Smooth muscle cell (in vitro differentiated cells): ENCODE data around the gene GRIN2D. TPM values are rescaled to one million over a fixed set of nuclear protein-coding genes. Genes with fewer than 3 reads are reported as not detected.
A peak's percentile ranks its signal among the peaks of the same experiment; 100 is the strongest.

Source experiments
- DNase-seq: peaks from one replicate; lab custom pipeline; 2025; ENCODE audit not compliant: unreplicated experiment; lab: John Stamatoyannopoulos, UW
- H2AFZ ChIP-seq: fragments of 200-600 bp; sonication (generic); 2 replicates; pipeline ENCODE4 v1.6.0; 2016; ENCODE audit warnings: antibody characterized with exemption, low read depth, mild to moderate bottlenecking
- H3F3A ChIP-seq: fragments of 200-600 bp; sonication (generic); 2 replicates; pipeline ENCODE4 v1.6.0; 2017; ENCODE audit warnings: antibody characterized with exemption, low read depth
- H3K27ac ChIP-seq: fragments of 200-600 bp; sonication (generic); 2 replicates; pipeline ENCODE4 v1.5.1; 2016; ENCODE audit warnings: low read depth, mild to moderate bottlenecking
- H3K27me3 ChIP-seq: fragments of 200-600 bp; sonication (generic); 2 replicates; pipeline ENCODE4 v1.6.1; 2016; ENCODE audit warnings: low read depth, mild to moderate bottlenecking
- H3K36me3 ChIP-seq: fragments of 200-600 bp; sonication (generic); 2 replicates; pipeline ENCODE4 v1.5.1; 2016; ENCODE audit warnings: low read depth
- H3K4me1 ChIP-seq: fragments of 200-600 bp; sonication (generic); 2 replicates; pipeline ENCODE4 v1.5.1; 2016; ENCODE audit warnings: low read depth
- H3K4me2 ChIP-seq: fragments of 200-600 bp; sonication (generic); 2 replicates; pipeline ENCODE4 v1.6.0; 2016; ENCODE audit warnings: mild to moderate bottlenecking
- H3K4me3 ChIP-seq: fragments of 200-600 bp; sonication (generic); 2 replicates; pipeline ENCODE4 v1.5.1; 2016; ENCODE audit warnings: mild to moderate bottlenecking
- H3K79me2 ChIP-seq: fragments of 200-600 bp; sonication (generic); 2 replicates; pipeline ENCODE4 v1.6.0; 2016; ENCODE audit warnings: low read depth, mild to moderate bottlenecking
- H3K9ac ChIP-seq: fragments of 200-600 bp; sonication (generic); 2 replicates; pipeline ENCODE4 v1.6.0; 2016; ENCODE audit warnings: low read depth
- H3K9me3 ChIP-seq: fragments of 200-600 bp; sonication (generic); replicated peaks from 2 replicates; pipeline ENCODE4 v1.5.1; 2016; ENCODE audit warnings: low read depth
- H4K20me1 ChIP-seq: fragments of 200-600 bp; sonication (generic); 2 replicates; pipeline ENCODE4 v1.6.0; 2016; ENCODE audit warnings: low read depth
- WGBS: methylation state at CpG from one replicate; pipeline ENCODE4 v1.1.7; 2016; ENCODE audit warnings: low lambda C conversion rate; 5-methylcytosine and 5-hydroxymethylcytosine counted together
- polyA plus RNA-seq: library from polyadenylated mRNA; unstranded; fragments of >200 nt; fragmentation: Nextera tagmentation; extraction: Ambion mirVana; gene quantifications from 2 replicates; pipeline ENCODE4 v1.2.1, GENCODE V29; 2016
- total RNA-seq: library from RNA; depleted of rRNA; stranded (reverse); fragments of >200 nt; gene quantifications from 2 replicates; pipeline ENCODE4 v1.2.3, GENCODE V29; 2014
- TF ChIP-seq, protein P1 (sequence below): fragments of 200-600 bp; sonication (generic); IDR thresholded peaks from 2 replicates; pipeline ENCODE4 v1.5.1; 2017; ENCODE audit warnings: borderline replicate concordance, mild to moderate bottlenecking, antibody characterized with exemption; ENCODE audit not compliant: insufficient read depth, poor library complexity, severe bottlenecking

Gene GRIN2D
- total and polyA plus RNA-seq, 2 experiments from 2014 or later = 4.0 to 10.7 TPM

- Histone ChIP-seq H3K27ac (peak overlapping the region; percentile 12), H3K27me3 (no peaks in the 10 kb centered on the region), H3K4me3 (peak overlapping the region; percentile 54), H3K9ac (peak overlapping the region; percentile 39), H3K4me1 (peaks cover 30% of the 10 kb centered on the region), H2AFZ (peak overlapping the region; percentile 69), H3K4me2 (peak overlapping the region; percentile 100), H3K36me3 (no peaks in the 10 kb centered on the region), H3K79me2 (no peaks in the 10 kb centered on the region), H3K9me3 (no peaks in the 10 kb centered on the region), H3F3A (peaks cover 14% of the 10 kb centered on the region), H4K20me1 (peaks cover 7% of the 10 kb centered on the region)
- 51% methylated on average over 17 of the region's 22 CpGs for WGBS
- TF ChIP-seq, protein P1, sequence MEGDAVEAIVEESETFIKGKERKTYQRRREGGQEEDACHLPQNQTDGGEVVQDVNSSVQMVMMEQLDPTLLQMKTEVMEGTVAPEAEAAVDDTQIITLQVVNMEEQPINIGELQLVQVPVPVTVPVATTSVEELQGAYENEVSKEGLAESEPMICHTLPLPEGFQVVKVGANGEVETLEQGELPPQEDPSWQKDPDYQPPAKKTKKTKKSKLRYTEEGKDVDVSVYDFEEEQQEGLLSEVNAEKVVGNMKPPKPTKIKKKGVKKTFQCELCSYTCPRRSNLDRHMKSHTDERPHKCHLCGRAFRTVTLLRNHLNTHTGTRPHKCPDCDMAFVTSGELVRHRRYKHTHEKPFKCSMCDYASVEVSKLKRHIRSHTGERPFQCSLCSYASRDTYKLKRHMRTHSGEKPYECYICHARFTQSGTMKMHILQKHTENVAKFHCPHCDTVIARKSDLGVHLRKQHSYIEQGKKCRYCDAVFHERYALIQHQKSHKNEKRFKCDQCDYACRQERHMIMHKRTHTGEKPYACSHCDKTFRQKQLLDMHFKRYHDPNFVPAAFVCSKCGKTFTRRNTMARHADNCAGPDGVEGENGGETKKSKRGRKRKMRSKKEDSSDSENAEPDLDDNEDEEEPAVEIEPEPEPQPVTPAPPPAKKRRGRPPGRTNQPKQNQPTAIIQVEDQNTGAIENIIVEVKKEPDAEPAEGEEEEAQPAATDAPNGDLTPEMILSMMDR = no peak
- no peak for DNase-seq
Observed at GRCh38 chr19:48397263-48398101, 4.0 kb downstream of the GRIN2D start.

GRCh38 chr19:48398102-48398374 is 4.6 kb downstream of the GRIN2D start:
- Histone ChIP-seq H3K9ac (peak overlapping the region; percentile 39), H2AFZ (peak overlapping the region; percentile 69), H3K9me3 (no peaks in the 10 kb centered on the region), H4K20me1 (peaks cover 7% of the 10 kb centered on the region), H3K4me2 (peak overlapping the region; percentile 100), H3F3A (peaks cover 14% of the 10 kb centered on the region), H3K36me3 (no peaks in the 10 kb centered on the region), H3K27me3 (no peaks in the 10 kb centered on the region), H3K79me2 (no peaks in the 10 kb centered on the region), H3K4me3 (peak overlapping the region; percentile 54), H3K27ac (peak overlapping the region; percentile 12), H3K4me1 (peaks cover 29% of the 10 kb centered on the region)
- TF ChIP-seq, protein P1 = no peak
- DNase-seq = no peak
- WGBS = 2% methylated on average over 16 of the region's 17 CpGs

DNA sequence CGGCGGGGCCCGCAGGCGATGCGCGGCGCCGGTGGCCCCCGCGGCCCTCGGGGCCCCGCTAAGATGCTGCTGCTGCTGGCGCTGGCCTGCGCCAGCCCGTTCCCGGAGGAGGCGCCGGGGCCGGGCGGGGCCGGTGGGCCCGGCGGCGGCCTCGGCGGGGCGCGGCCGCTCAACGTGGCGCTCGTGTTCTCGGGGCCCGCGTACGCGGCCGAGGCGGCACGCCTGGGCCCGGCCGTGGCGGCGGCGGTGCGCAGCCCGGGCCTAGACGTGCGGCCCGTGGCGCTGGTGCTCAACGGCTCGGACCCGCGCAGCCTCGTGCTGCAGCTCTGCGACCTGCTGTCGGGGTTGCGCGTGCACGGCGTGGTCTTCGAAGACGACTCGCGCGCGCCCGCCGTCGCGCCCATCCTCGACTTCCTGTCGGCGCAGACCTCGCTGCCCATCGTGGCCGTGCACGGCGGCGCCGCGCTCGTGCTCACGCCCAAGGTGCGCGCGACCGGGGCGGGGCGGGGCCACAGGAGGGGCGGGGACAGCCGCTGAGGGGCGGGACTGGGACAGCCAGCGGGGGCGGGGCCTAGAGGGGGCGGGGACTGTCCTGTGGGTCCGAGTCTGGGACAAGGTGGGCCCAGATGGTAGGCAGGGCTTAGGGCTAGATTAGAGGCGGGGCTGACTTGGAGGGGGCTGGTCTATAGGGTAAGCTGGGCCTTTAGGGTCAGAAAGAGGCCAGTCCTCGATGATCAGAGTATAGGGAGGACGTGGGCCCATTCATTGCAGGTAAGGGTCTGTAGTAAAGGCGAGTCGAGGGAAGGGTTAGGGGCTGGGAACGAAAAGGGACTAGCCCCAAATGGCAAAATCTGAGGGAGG is 5.1 kb downstream of the GRIN2D start:
- H3K4me3 ChIP-seq = peak overlapping the region; percentile 54
- WGBS = 15% methylated on average over 41 of the region's 104 CpGs
- H2AFZ ChIP-seq = peak overlapping the region; percentile 69
- TF ChIP-seq, protein P1 = no peak
- no peak overlapping the region for H3K27ac ChIP-seq
- H3K9ac ChIP-seq = no peak overlapping the region
- peaks cover 7% of the 10 kb centered on the region for H4K20me1 ChIP-seq
- H3K4me1 ChIP-seq = peaks cover 24% of the 10 kb centered on the region
- H3K4me2 ChIP-seq = peak overlapping the region; percentile 100
- no peaks in the 10 kb centered on the region for H3K27me3 ChIP-seq
- peak; percentile 39 for DNase-seq
- H3K36me3 ChIP-seq = no peaks in the 10 kb centered on the region
- H3K9me3 ChIP-seq = no peaks in the 10 kb centered on the region
- H3F3A ChIP-seq = peaks cover 14% of the 10 kb centered on the region
- no peaks in the 10 kb centered on the region for H3K79me2 ChIP-seq
